HG02571 (cell line): ENCODE results near the gene MARF1.
"Not testable (repeated sequence)": the region's sequence is repeated elsewhere in the genome, so short reads cannot be mapped to it uniquely, and the experiment has no call there.

Experiments used
- ATAC-seq: cut with Tn5 transposase; IDR thresholded peaks from one replicate; pipeline ENCODE4 v1.9.1; 2021; ENCODE audit warnings: mild to moderate bottlenecking, moderate library complexity; ENCODE audit not compliant: unreplicated experiment

Gene MARF1

GRCh38 chr16:15573274-15573895 lies 69.6 kb downstream of the MARF1 start:
- ATAC-seq = no peak

- ATAC-seq = no peak
Measured at GRCh38 chr16:15572329-15573001, 70.5 kb downstream of the MARF1 start.

- no peak for ATAC-seq
Measured at GRCh38 chr16:15571557-15571956, 71.4 kb downstream of the MARF1 start.

- ATAC-seq = not testable (repeated sequence)
Measured at GRCh38 chr16:15570666-15571065, 72.3 kb downstream of the MARF1 start.

- ATAC-seq = no peak
Measured at GRCh38 chr16:15567823-15568222, 75.1 kb downstream of the MARF1 start.

GRCh38 chr16:15566095-15566494 lies 76.9 kb downstream of the MARF1 start:
- ATAC-seq = no peak

- ATAC-seq = no peak
Measured at GRCh38 chr16:15564604-15565339, 78.2 kb downstream of the MARF1 start.

- no peak for ATAC-seq
Measured at GRCh38 chr16:15559176-15559575, 83.8 kb downstream of the MARF1 start.

- no peak for ATAC-seq
Measured at GRCh38 chr16:15557258-15557657, 85.7 kb downstream of the MARF1 start.

GRCh38 chr16:15556130-15556529 lies 86.8 kb downstream of the MARF1 start:
- ATAC-seq = no peak

GRCh38 chr16:15553313-15554088 lies 89.5 kb downstream of the MARF1 start:
- ATAC-seq = no peak

- no peak for ATAC-seq
Measured at GRCh38 chr16:15552507-15552906, 90.4 kb downstream of the MARF1 start.

GRCh38 chr16:15548482-15548891 lies 94.5 kb downstream of the MARF1 start:
- ATAC-seq = no peak

GRCh38 chr16:15547768-15548096 lies 95.2 kb downstream of the MARF1 start:
- ATAC-seq = no peak

- ATAC-seq = not testable (repeated sequence)
Measured at GRCh38 chr16:15547072-15547767, 95.7 kb downstream of the MARF1 start.

GRCh38 chr16:15545544-15545943 lies 97.4 kb downstream of the MARF1 start:
- no peak for ATAC-seq

GRCh38 chr16:15544405-15544804 lies 98.5 kb downstream of the MARF1 start:
- ATAC-seq = no peak
